SK-N-SH treated with all-trans-retinoic acid at 6 μM for 48 hours (cell line): Measurements from ENCODE around the gene MTOR.

ENCODE experiments used
- ATAC-seq: fragments of 200-7000 bp; cut with Tn5 transposase; 3 replicates; pipeline ENCODE4 v1.9.1; 2020; ENCODE audit warnings: mild to moderate bottlenecking, moderate library complexity
- ARNTL ChIP-seq: fragments of 450-650 bp; formaldehyde crosslinking; IDR thresholded peaks from 2 replicates; pipeline ENCODE4 v1.5.0; 2020; ENCODE audit warnings: low read depth, mild to moderate bottlenecking, moderate library complexity, borderline replicate concordance
- CREB5 ChIP-seq: fragments of 250-450 bp; sonication (Bioruptor Pico); IDR thresholded peaks from 2 replicates; pipeline ENCODE4 v1.5.1; 2020; ENCODE audit warnings: low read depth, mild to moderate bottlenecking, moderate library complexity
- CSDC2 ChIP-seq: fragments of 250-450 bp; sonication (Bioruptor Pico); IDR thresholded peaks from 2 replicates; pipeline ENCODE4 v1.5.0; 2020; ENCODE audit warnings: mild to moderate bottlenecking, moderate library complexity
- ESRRG ChIP-seq: fragments of 250-450 bp; sonication (Bioruptor Pico); IDR thresholded peaks from 2 replicates; pipeline ENCODE4 v1.6.1; 2021; ENCODE audit warnings: mild to moderate bottlenecking
- GLIS3 ChIP-seq: fragments of 250-450 bp; sonication (Bioruptor Pico); IDR thresholded peaks from 2 replicates; pipeline ENCODE4 v1.5.0; 2020; ENCODE audit warnings: mild to moderate bottlenecking, moderate library complexity
- ISL1 ChIP-seq: fragments of 250-450 bp; sonication (Bioruptor Pico); IDR thresholded peaks from 2 replicates; pipeline ENCODE4 v2.1.2; 2022; ENCODE audit warnings: mild to moderate bottlenecking, moderate library complexity
- OSR1 ChIP-seq: fragments of 250-450 bp; sonication (Bioruptor Pico); IDR thresholded peaks from 2 replicates; pipeline ENCODE4 v1.8.0; 2022; ENCODE audit warnings: moderate library complexity, mild to moderate bottlenecking, inconsistent platforms
- PATZ1 ChIP-seq: fragments of 250-450 bp; sonication (Bioruptor Pico); IDR thresholded peaks from 2 replicates; pipeline ENCODE4 v1.8.0; 2020; ENCODE audit warnings: mild to moderate bottlenecking, moderate library complexity, borderline replicate concordance
- POU6F1 ChIP-seq: fragments of 250-450 bp; sonication (Bioruptor Pico); IDR thresholded peaks from 2 replicates; pipeline ENCODE4 v1.8.0; 2021; ENCODE audit warnings: low read depth, mild to moderate bottlenecking, moderate library complexity, borderline replicate concordance
- RARB ChIP-seq: fragments of 250-450 bp; sonication (Bioruptor Pico); IDR thresholded peaks from 2 replicates; pipeline ENCODE4 v1.8.0; 2021; ENCODE audit warnings: mild to moderate bottlenecking, moderate library complexity
- SNAI2 ChIP-seq: fragments of 250-450 bp; sonication (Bioruptor Pico); IDR thresholded peaks from 2 replicates; pipeline ENCODE4 v1.5.0; 2020; ENCODE audit warnings: mild to moderate bottlenecking, moderate library complexity
- TCF4 ChIP-seq: fragments of 250-450 bp; sonication (Bioruptor Pico); IDR thresholded peaks from 2 replicates; pipeline ENCODE4 v1.8.0; 2021; ENCODE audit warnings: mild to moderate bottlenecking, moderate library complexity, borderline replicate concordance
- TSHZ2 ChIP-seq: fragments of 250-450 bp; sonication (Bioruptor Pico); IDR thresholded peaks from 2 replicates; pipeline ENCODE4 v1.5.0; 2020; ENCODE audit warnings: mild to moderate bottlenecking, moderate library complexity
- ZC3H10 ChIP-seq: fragments of 250-450 bp; sonication (Bioruptor Pico); IDR thresholded peaks from 2 replicates; pipeline ENCODE4 v1.5.1; 2021; ENCODE audit warnings: mild to moderate bottlenecking, moderate library complexity
- ZFP3 ChIP-seq: fragments of 250-450 bp; sonication (Bioruptor Pico); IDR thresholded peaks from 2 replicates; pipeline ENCODE4 v1.5.0; 2020; ENCODE audit warnings: mild to moderate bottlenecking, moderate library complexity
- ZFP30 ChIP-seq: fragments of 450-650 bp; formaldehyde crosslinking; IDR thresholded peaks from 2 replicates; pipeline ENCODE4 v1.5.0; 2022; ENCODE audit warnings: mild to moderate bottlenecking, moderate library complexity
- ZNF565 ChIP-seq: fragments of 450-650 bp; formaldehyde crosslinking; conservative IDR thresholded peaks from 2 replicates; pipeline ENCODE4 v1.5.0; 2020; ENCODE audit warnings: low read depth, mild to moderate bottlenecking, moderate library complexity
- ZNF70 ChIP-seq: fragments of 450-650 bp; formaldehyde crosslinking; IDR thresholded peaks from 2 replicates; pipeline ENCODE4 v1.5.0; 2020; ENCODE audit warnings: mild to moderate bottlenecking, moderate library complexity
- ZNF8 ChIP-seq: fragments of 450-650 bp; formaldehyde crosslinking; IDR thresholded peaks from 2 replicates; pipeline ENCODE4 v1.5.0; 2020; ENCODE audit warnings: mild to moderate bottlenecking, moderate library complexity

The MTOR gene

GRCh38 chr1:11188381-11188780 is 74.0 kb downstream of the MTOR start:
- peak; percentile 55; the same call in 1 of the 3 replicates for ATAC-seq
- TF ChIP-seq TSHZ2 (CRISPR knock-in tag): no peak
- TF ChIP-seq ZNF8 (CRISPR knock-in tag): no peak
- no peak for TF ChIP-seq CREB5 (CRISPR knock-in tag)
- no peak for TF ChIP-seq ESRRG (CRISPR knock-in tag)
- no peak for TF ChIP-seq TCF4 (CRISPR knock-in tag)
- no peak for TF ChIP-seq RARB (CRISPR knock-in tag)
- TF ChIP-seq ISL1: no peak
- no peak for TF ChIP-seq PATZ1 (CRISPR knock-in tag)
- TF ChIP-seq CSDC2 (CRISPR knock-in tag): no peak
- no peak for TF ChIP-seq ZNF565 (CRISPR knock-in tag)
- TF ChIP-seq ARNTL (CRISPR knock-in tag): no peak
- no peak for TF ChIP-seq ZFP30
- TF ChIP-seq SNAI2: no peak
- no peak for TF ChIP-seq OSR1

- TF ChIP-seq CSDC2 (CRISPR knock-in tag) (no peak), ZNF565 (CRISPR knock-in tag) (no peak), ZFP3 (CRISPR knock-in tag) (no peak), CREB5 (CRISPR knock-in tag) (no peak), OSR1 (no peak), SNAI2 (no peak), ESRRG (CRISPR knock-in tag) (no peak), POU6F1 (CRISPR knock-in tag) (no peak), TSHZ2 (CRISPR knock-in tag) (no peak), ZC3H10 (no peak), ARNTL (CRISPR knock-in tag) (no peak), ZNF8 (CRISPR knock-in tag) (no peak), ZNF70 (CRISPR knock-in tag) (no peak), ISL1 (no peak), TCF4 (CRISPR knock-in tag) (no peak), GLIS3 (CRISPR knock-in tag) (no peak)
- ATAC-seq: no peak
Observed at GRCh38 chr1:11187931-11188330, 74.4 kb downstream of the MTOR start.
